ENCODE data around the gene SMG9. TPM values are rescaled to one million over a fixed set of nuclear protein-coding genes. Genes with fewer than 3 reads are reported as not detected.

Gene SMG9
- total RNA-seq, 1 experiment from 2014 or later, result 52.2 TPM

DNA sequence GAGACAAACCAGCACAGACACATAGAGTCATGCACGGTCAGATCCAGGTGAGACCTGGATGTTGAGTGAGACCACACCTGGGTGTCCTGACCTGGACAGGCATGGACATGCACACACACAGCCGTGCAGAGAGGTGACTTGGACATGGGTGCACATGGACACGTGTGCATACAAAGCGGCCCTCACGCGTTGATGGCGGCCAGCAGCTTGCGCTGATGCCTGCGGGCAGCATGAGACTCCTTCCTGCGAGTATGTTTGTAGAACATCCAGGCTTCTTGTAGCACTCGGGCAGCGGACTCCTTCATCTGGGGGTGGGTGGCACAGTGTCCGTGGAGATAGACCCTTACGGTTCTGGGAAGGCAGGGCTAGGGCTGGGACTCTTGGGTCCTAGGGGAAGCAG is 14.5 kb upstream of the SMG9 start:
- WGBS (ENCODE audit: extremely low coverage, insufficient read length, low lambda C conversion rate), result no CpG with 5 or more reads among the region's 14 CpGs
- H2BK20ac ChIP-seq (ENCODE audit: low read depth, low read length, poor library complexity, severe bottlenecking), result no peak overlapping the region
- no peak overlapping the region for H2BK15ac ChIP-seq (ENCODE audit: low read depth, low read length)
- H3K4me1 ChIP-seq (ENCODE audit: insufficient read depth, low read length), result peaks cover 3% of the 10 kb centered on the region; the same call in 1 of the 2 replicates
- no peak overlapping the region for H3K27ac Mint-ChIP-seq
- peaks cover 21 to 29% of the 10 kb centered on the region in 2 experiments for H3K4me1 Mint-ChIP-seq
- TF ChIP-seq, protein P1, sequence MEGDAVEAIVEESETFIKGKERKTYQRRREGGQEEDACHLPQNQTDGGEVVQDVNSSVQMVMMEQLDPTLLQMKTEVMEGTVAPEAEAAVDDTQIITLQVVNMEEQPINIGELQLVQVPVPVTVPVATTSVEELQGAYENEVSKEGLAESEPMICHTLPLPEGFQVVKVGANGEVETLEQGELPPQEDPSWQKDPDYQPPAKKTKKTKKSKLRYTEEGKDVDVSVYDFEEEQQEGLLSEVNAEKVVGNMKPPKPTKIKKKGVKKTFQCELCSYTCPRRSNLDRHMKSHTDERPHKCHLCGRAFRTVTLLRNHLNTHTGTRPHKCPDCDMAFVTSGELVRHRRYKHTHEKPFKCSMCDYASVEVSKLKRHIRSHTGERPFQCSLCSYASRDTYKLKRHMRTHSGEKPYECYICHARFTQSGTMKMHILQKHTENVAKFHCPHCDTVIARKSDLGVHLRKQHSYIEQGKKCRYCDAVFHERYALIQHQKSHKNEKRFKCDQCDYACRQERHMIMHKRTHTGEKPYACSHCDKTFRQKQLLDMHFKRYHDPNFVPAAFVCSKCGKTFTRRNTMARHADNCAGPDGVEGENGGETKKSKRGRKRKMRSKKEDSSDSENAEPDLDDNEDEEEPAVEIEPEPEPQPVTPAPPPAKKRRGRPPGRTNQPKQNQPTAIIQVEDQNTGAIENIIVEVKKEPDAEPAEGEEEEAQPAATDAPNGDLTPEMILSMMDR (conservative IDR thresholded peaks at IDR 0.05), result no peak
- H3K27me3 ChIP-seq (ENCODE audit: insufficient read depth, low read length), result peaks cover 12% of the 10 kb centered on the region; the same call in 1 of the 2 replicates
- H3K4me2 ChIP-seq (ENCODE audit: insufficient read depth, insufficient read length, low read length), result no peak overlapping the region
- H4K8ac ChIP-seq (replicated peaks; ENCODE audit: insufficient read length, low read depth, low read length), result no peak overlapping the region
- no peak overlapping the region for H2AFZ ChIP-seq (ENCODE audit: low read length)
- peaks cover 59% of the 10 kb centered on the region for H3K27me3 Mint-ChIP-seq (ENCODE audit: low read depth)
- no peaks in the 10 kb centered on the region; a peak in 2 of 7 replicates for H3K36me3 Mint-ChIP-seq (ENCODE audit: insufficient read depth in 1 of 3, low read depth in 3 of 3)
- H4K5ac ChIP-seq (ENCODE audit: insufficient read length, low read depth, low read length), result no peak overlapping the region
- no peak overlapping the region for H3K56ac ChIP-seq (ENCODE audit: insufficient read length, low read depth, low read length)
- no peak overlapping the region for H3K9ac ChIP-seq (ENCODE audit: extremely low read depth, insufficient read length, low read length)
- no peak overlapping the region for H2BK5ac ChIP-seq (ENCODE audit: insufficient read length, low read length)
- H3K18ac ChIP-seq (ENCODE audit: insufficient read length, low read depth, low read length), result no peak overlapping the region
- H3K9me3 ChIP-seq (ENCODE audit: control insufficient read depth, low read depth, low read length), result no peaks in the 10 kb centered on the region
- H3K14ac ChIP-seq (ENCODE audit: insufficient read depth, low read length), result no peak overlapping the region
- no peaks in the 10 kb centered on the region for H3K79me1 ChIP-seq (ENCODE audit: insufficient read depth, low read depth, low read length, poor library complexity, severe bottlenecking)
- no peak overlapping the region for H2BK12ac ChIP-seq (ENCODE audit: insufficient read length, low read depth, low read length)
- no peaks in the 10 kb centered on the region for H3K79me2 ChIP-seq (ENCODE audit: insufficient read depth, low read length)
- H2BK120ac ChIP-seq (ENCODE audit: low read depth, low read length, poor library complexity, severe bottlenecking), result no peak overlapping the region
- no peak overlapping the region for H3T11ph ChIP-seq (ENCODE audit: low read length)
- no peak overlapping the region for H3K4ac ChIP-seq (ENCODE audit: low read depth, low read length)
- no peak overlapping the region; a peak in 1 of 5 replicates for H3K4me3 Mint-ChIP-seq
- peaks cover 7% of the 10 kb centered on the region for H3K23me2 ChIP-seq (ENCODE audit: insufficient read length, low read depth, low read length, poor library complexity, severe bottlenecking)
- no peak overlapping the region for H2AK5ac ChIP-seq (ENCODE audit: insufficient read length, low read length)
- H3K23ac ChIP-seq (ENCODE audit: insufficient read length, low read depth, low read length), result no peak overlapping the region
- H3K9me3 Mint-ChIP-seq, result no peaks in the 10 kb centered on the region
- H4K91ac ChIP-seq (ENCODE audit: insufficient read length, low read depth, low read length), result no peak overlapping the region
- DNase-seq, result no peak
- no peak overlapping the region for H3K27ac ChIP-seq (ENCODE audit: insufficient read length, low read depth, low read length)
- H4K20me1 ChIP-seq (ENCODE audit: control insufficient read depth, insufficient read depth, insufficient read length), result no peaks in the 10 kb centered on the region

Data from H9 (cell line).